NCI-H1092 (cell line): ENCODE results near the gene C9orf57.
A peak's percentile ranks its signal among the peaks of the same experiment; 100 is the strongest.
"Not testable (repeated sequence)": the region's sequence is repeated elsewhere in the genome, so short reads cannot be mapped to it uniquely, and the experiment has no call there.

Experiments used
- DNase-seq: peaks from one replicate; lab custom pipeline; 2025; lab: John Stamatoyannopoulos, UW

C9orf57 gene, protein sequence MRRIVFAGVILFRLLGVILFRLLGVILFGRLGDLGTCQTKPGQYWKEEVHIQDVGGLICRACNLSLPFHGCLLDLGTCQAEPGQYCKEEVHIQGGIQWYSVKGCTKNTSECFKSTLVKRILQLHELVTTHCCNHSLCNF

DNA sequence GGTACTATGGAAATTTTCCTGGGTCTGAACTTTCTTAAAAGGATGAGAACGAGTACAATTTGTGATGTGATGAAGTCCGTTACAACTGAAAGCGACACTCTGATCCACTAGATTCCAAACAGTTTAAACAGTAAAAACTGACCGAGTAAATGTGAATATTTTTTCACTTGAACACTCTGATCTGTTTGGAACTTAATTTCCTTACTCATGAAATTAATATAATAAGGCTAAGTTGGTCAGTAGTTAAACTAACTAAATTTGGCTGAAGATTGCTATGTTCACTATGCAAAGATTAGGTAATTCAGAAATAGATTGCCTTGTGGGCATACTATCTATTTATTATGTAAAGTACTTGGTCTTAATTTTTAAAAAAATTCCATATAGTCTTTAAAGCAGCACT, at the start of gene C9orf57:
TSS of gene C9orf57 (minus strand) at position 101 of the 400 bp plus-strand sequence. CDS start 1,282 bp downstream, outside the sequence.
- DNase-seq, result no peak

DNA sequence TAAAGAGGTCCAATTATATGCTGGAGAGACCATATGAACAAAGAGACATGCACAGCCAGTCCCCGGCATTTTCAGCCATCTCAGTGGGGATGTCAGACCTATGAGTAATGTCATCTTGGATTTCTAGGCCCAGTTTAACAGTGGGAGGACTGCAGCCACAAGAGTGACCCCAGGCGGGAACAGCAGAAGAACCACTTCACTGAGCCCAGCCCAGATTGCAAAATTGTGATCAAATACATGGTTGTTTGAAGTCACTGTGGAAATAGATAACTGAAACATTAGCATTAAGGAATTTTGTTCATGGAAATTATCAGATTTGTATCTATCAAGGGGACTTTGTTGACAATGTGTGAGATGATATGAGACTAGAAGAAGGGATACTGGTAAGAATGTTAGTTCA, 42.1 kb upstream of the C9orf57 start:
- DNase-seq, result no peak

DNA sequence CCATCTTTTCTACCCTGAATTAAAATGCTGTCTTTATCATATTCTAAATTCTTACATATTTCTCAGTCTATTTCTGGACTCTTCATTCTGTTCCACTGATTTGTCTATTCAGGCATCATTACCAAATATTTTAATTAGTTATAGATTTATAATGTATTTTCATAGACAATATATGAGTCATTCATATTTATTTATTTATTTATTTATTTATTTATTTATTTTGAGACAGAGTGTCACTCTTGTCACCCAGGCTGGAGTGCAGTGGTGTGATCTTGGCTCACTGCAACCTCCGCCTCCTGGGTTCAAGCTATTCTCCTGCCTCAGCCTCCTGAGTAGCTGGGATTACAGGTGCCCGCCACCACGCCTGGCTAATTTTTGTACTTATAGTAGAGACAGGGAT, 35.1 kb upstream of the C9orf57 start:
- not testable (repeated sequence) for DNase-seq

DNA sequence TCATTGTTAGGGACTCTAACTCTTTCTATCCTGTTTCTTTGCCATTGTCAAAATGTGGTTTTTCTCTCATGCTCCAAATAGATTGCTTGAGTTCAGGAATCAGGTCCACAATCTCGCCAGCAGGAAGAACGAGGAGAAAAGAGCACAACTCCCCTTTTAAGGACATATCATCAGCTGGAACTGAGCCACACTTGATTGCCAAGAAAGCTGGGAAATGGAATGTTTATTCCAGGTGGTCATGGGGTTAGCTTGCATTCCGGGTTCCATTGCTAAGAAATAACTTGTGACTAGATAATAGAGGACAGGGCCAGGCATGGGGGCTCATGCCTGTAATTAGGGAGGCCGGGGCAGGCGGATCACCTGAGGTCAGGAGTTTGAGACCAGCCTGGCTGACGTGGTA, 32.4 kb upstream of the C9orf57 start:
- no peak for DNase-seq

DNA sequence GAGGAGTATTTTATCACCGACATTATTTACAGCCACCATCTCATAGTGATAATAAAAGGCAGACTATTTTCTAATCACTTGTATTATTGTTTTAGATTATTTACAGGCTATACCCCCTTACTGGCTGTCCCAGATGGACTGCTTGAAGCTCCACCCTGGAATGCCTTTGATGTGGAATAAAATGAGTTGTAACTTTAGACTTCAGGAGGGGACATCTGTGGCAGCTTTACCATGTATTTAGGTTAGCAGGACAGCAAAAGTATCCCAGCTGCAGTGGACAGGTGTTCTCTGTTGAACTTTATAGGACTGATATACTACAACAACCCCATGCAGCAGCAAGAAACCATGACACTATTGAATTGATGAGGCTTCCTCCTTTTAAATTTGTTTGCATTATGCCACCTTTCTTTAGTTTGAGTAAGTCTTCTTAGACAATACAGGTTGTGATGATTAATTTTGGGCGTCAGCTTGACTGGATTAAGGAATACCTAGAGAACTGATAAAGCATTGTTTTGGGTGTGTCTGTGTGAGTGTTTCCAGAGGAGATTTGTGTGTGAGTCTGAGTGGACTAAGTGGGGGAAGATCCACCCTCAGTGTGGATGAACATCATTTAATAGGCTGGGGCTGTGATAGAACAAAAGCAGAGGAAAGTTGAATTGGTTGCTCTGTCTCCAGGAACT, 29.2 kb upstream of the C9orf57 start:
- no peak for DNase-seq

DNA sequence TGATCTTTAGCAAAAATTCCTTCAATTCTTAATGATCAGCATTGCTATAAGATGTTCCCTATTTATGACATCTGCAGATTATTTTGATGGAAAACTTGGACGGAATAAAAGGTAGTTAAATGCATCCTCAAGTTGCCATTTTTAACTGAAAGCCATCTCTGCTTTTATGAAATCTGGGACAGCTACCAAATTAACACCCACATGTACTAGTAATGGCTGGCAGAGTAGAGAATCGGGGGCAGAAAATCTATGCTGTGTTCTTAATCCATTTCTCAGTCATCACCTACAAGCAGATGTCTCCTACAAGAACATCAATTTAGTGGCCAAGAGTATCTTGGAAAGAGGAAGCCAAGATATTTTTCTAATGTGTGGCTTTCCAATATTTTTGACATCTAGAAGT, 22.1 kb upstream of the C9orf57 start:
- DNase-seq, result no peak

DNA sequence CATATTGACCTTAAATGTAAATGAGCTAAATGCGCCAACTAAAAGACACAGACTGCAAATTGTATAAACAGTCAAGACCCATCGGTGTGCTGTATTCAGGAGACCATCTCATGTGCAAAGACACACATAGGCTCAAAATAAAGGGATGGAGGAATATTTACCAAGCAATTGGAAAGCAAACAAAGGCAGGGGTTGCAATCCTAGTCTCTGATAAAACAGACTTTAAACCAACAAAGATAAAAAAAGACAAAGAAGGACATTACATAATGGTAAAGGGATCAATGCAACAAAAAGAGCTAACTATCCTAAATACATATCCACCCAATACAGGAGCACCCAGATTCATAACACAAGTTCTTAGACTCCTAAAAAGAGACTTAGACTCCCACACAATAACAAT, 14.3 kb upstream of the C9orf57 start:
- not testable (repeated sequence) for DNase-seq

DNA sequence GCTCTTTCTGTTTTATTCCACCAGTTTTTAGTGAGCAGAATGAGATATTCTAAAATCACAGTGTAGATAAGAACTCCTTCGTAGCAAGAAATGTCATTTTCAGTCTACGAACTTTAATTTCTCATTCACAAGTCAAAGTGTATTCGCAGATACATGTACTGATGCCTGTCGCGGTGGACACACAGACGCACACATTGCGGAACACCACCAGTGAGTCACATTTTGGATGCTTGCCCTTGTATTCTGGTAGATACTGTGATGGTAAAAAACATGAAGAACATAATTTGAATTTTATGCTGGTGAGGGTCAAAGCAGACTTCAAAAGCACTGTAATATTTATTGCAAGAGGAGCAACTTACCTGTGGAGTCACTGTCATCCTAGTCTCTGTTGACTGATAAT, 4.7 kb upstream of the C9orf57 start:
- no peak for DNase-seq

DNA sequence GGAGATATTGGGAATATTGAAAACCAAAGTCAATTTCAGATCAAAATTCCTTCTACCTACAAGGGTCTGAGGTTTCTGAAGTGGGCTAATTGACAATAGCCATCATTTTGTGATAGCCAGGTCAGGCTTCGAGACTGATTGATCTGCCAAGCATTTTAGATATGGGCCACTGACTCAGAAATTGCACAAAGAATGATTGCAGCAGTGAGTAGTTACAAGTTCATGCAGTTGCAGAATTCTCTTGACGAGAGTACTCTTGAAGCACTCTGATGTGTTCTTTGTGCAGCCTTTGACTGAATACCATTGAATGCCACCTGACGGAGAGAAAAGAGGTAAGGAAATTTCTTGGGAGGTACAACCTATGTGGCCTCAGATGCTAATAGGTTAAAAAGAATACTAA, 8.3 kb downstream of the C9orf57 start:
- DNase-seq, result no peak

DNA sequence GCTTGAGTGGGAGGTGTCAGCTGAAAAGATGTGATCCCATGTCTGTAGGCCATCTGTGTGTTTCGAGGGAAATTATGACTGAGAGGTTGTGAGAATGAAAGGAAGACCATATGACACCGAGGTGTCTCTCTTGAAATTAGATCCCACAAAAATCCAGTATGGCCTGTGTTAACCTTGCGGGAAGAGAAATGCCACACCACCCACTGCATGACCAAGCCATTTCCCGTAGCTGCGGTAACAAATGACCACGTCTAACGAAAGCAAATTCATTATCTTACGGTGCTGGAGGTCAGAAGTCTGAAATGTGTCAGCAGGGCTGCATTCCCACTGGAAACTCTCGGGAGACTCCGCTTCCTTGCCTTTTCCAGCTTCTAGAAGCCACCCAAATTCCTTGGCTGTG, 11.6 kb downstream of the C9orf57 start:
- no peak for DNase-seq

DNA sequence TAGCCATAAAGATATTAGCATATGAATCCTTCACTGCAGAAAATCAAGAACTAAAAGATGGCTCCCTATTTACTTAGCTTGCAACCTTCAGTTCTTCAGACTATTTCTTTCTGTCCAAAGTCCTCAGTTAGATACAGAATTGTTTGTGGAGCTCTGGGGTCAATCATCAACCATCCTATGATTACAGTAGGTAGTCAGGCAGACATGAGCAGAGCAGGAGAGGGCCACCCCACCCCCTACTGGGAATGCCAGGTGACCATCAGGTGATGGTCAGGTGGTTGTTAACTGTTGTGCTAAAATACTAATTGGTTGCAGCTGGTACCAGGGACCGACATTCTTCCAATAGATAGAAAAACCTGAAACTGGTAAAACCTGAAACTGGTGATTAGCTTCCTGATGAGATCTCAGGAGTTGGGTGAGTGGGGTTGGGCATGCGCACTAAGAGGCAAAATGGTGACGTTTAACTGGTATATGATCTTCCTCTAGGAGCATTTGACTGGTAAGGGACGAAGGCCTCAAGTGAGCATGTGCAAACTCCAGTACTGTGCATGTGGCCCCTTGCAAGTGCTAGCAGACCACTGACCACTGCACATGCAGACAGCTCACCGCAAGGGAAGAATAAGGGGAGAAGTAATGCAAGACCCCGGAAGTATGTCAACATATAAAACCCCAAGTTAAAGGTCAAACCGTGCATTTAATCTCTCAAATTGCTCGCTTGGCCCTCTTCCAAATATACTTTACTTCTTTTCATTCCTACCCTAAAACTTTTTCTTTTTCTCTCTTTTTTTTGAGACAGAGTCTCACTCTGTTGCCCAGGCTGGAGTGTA, 13.6 kb downstream of the C9orf57 start:
- DNase-seq, result no peak

DNA sequence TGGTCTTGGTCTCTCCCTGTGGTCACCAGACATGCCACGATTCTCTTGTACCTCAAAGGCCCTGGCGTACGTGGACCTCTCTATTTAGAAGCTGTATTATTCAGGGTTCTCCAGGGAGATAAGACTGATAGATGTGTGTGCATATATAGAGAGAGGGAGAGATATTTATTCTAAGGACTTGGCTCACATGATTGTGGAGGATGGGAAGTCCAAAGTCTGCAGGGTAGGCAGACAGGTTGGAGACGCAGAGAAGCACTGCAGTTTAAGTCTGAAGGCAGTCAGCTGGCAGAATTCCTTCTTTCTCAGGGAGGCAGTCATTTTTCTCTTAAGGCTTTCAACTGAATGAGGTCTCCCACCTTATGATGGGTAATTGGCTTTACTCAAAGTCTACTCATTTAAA, 16.3 kb downstream of the C9orf57 start:
- DNase-seq, result no peak

DNA sequence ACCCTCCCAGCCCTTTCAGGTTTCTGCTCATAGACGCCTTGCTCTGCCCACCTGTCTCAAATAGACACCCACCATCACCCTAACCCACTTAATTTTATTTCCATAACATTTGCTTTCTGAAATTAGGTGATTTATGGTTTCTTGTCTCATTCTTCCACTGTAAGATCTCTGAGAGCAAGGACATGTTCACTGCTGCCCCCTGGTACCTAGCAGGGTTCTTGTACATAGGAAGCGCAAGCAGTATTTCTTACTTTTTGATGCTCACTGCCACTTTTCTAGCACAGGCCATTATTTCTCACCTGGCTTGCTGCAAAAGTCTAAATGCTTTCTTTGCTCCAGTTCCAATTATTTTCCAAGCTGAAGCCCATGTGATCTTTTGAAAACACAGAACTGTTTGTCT, 16.8 kb downstream of the C9orf57 start:
- no peak for DNase-seq

DNA sequence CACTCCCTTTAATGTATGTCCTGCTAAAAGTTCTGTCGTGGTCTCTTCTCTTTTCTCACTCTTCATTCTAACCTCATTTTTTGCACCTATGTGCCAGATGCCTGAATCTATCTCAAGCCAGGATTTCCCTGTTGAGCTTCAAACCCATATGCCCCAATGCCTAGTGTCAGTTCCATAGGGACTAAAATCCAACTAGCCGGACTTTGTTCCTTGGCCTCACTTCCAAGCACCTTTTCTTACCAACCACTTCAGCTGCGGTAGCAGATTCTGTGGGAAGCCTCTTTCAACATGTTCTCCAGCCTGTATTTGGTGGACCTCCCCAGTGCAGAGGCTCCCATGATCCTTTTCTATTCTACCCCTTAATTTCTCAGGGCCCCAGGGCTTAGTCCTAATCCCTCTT, 17.5 kb downstream of the C9orf57 start:
- no peak for DNase-seq

DNA sequence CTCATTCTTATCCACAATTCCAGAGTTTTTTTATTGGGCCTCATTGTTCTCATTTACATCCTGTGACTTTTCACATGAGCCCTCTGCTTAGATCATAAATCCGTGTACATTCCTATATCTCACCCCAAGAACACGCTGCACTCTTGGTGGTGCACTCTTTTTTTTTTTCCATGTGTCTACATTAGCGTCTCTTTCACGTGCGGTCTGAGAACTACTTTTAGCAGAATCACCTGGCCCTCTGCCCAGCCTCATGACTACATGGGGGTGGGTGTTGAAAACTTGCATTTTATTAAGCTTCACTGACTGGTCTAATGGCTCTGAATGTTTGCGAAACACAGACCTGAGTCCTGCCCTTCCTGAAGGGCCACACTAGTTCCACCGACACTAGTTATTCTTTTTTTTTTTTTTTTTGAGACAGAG, 18.6 kb downstream of the C9orf57 start:
- no peak for DNase-seq

DNA sequence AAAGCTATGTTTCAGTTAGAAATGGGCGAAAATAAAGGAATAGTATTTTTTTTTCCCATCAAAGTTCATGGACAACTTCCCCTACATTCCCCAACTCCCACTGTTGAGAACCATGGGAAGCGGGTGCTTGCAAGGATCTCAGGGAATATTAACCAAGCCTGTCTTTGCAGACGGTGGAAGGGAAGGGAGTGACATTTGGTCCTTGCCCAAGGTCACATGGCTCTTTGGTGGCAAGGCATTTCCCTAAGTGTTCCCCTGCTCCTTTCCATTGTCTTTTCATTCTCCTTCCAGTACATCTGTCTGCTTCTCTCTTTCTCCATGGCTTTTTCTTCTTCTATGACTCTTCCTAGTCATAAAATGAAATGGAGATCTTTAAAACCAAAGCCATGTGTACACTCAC, 19.0 kb downstream of the C9orf57 start:
- no peak for DNase-seq

DNA sequence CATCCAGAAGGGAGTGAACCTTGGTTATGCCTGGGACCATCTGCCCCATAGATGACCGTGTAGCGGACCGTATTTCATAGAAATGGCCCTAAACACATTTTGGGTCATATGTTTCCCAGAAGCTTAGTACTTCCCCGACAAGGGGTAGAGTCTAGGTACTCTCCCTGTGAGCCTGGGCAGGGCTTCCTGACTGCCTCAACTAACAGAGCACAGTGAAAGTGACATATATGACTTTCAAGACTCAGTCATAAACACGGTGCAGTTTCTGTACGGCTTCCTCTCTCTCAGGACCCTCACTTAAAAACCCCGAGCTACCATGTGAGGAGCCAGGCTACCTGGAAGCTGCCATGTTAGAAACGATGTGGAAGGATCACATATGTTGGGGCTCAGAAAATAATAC, 20.9 kb downstream of the C9orf57 start:
- no peak for DNase-seq

DNA sequence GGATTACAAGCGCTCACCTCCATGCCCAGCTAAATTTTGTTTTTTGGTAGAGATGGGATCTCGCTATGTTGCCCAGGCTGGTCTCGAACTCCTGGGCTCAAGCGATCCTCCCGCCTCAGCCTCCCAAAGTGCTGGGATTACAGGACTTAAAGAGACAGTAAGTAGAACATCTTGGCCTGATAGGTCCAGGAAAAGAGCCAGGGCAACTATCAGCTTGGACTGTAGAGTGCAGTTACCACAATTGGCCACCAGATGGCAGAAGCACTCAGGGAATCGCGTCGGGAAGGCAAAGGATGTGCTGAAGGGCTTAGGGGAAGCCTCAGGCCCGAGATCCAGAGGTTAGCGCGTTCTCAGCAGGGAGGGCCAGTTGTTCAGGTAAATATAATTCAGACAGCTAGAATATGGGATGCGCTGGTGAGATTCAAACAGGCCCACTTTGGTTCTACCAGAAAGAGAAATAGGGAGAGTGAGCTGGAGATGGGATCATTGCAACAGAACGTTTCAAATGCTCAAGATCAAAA, 21.5 kb downstream of the C9orf57 start:
- peak; percentile 55 for DNase-seq

DNA sequence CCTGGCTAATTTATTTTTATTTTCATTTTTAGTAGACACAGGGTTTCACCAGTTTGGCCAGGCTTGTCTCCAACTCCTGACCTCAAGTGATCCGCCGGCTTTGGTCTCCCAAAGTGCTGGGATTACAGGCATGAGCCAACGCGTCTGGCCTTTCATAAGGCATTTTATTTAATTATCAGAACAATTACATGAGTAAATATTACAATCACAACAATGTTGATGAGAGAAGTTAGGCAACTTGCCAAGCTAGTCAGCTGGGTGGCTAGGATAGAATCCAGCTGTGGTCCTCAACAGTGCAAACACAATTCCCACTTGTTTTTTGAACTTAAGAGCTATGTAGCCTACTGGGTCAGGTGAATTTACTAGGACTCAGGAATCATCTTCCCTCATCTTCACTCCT, 22.0 kb downstream of the C9orf57 start:
- no peak for DNase-seq

DNA sequence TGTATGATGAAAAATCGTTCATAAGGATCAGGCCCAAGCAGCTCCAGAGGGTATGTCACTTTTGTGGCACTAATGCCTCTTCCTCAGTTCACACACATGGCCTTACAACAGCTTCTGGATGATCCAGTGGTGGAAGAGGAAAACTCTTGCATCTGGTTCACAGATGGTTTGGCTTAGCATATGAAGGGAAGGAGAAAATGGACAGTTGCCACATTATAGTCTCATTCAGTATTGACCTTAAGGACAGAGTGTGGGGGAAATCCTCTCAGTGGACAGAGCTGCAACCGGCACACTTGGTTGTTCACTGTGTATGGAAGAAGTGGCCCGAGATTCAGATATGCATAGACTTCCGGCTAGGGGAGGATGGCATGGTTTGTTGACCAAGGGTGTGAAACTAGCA, 22.8 kb downstream of the C9orf57 start:
- no peak for DNase-seq

DNA sequence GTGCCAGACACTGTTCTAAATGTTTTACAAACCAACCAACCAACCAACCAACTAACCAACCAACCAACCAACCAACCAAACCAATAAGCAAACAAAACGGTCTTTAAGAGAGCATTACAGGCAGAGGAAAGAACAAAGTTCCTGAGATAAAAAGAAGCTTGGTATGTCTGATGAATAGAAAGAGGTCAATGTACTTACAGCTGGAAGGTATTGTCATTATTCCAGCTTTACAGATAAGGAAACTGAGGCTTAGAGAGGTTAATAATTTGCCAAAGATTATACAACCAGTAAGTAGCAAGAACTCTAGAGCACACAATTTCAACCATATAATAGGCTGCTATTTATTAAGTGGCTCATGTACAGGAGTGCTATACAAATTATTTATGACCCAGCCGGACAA, 29.6 kb downstream of the C9orf57 start:
- no peak for DNase-seq

DNA sequence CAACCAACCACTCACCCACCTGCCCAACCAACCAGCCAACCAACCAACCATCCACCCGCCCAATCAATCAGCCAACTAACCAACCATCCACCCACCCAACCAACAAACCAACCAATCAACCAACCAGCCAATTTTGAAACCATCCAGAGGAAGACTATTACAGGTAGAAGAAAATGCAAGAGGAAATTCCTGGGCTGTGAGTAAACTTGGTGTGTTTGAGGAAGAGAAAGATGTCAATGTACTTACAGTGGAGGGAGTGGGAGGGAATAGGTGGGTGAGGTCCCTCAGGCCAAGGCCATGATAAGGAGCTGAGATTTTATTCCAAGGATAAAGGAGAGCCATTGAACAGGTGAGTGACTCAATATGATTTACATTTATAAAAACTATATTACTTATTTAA, 30.4 kb downstream of the C9orf57 start:
- no peak for DNase-seq

DNA sequence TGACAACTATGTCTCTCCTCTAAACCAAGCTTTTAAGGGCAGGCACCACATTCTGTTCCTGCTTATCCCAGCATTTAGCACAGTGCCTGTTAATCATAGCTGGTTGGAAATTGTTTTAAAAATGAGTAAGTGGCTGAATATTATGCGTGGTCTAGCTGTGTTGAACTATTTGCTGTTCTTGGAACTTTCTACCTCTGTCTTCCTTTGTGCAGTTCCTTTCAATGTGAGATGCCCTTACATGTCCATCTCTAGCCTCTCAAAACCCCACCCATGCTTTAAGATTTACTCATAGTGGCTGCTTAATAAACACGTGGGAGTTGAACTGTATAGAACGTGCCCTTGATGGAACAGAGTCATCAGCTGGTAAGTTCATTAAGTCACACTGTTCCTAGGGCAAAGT, 34.5 kb downstream of the C9orf57 start:
- no peak for DNase-seq
